Measurements from ENCODE around the gene BBLN. TPM values are rescaled to one million over a fixed set of nuclear protein-coding genes. Genes with fewer than 3 reads are reported as not detected.

The BBLN gene
- total RNA-seq, 1 experiment from 2014 or later, result 74.9 TPM

- Histone ChIP-seq H2AK5ac (ENCODE audit: insufficient read length, low read length) (no peak overlapping the region), H2BK12ac (ENCODE audit: insufficient read length, low read depth, low read length) (no peak overlapping the region), H2AFZ (ENCODE audit: low read length) (no peak overlapping the region), H3K4me2 (ENCODE audit: insufficient read depth, insufficient read length, low read length) (no peak overlapping the region), H3K14ac (ENCODE audit: insufficient read depth, low read length) (no peak overlapping the region), H3K18ac (ENCODE audit: insufficient read length, low read depth, low read length) (no peak overlapping the region), H3K56ac (ENCODE audit: insufficient read length, low read depth, low read length) (no peak overlapping the region), H2BK5ac (ENCODE audit: insufficient read length, low read length) (no peak overlapping the region), H4K91ac (ENCODE audit: insufficient read length, low read depth, low read length) (no peak overlapping the region), H3T11ph (ENCODE audit: low read length) (no peak overlapping the region), H3K9ac (ENCODE audit: extremely low read depth, insufficient read length, low read length) (no peak overlapping the region), H2BK20ac (ENCODE audit: low read depth, low read length, poor library complexity, severe bottlenecking) (no peak overlapping the region), H3K79me1 (ENCODE audit: insufficient read depth, low read depth, low read length, poor library complexity, severe bottlenecking) (no peaks in the 10 kb centered on the region), H3K23ac (ENCODE audit: insufficient read length, low read depth, low read length) (no peak overlapping the region), H2BK120ac (ENCODE audit: low read depth, low read length, poor library complexity, severe bottlenecking) (no peak overlapping the region), H3K4ac (ENCODE audit: low read depth, low read length) (no peak overlapping the region), H3K4me1 (ENCODE audit: insufficient read depth, low read length) (no peaks in the 10 kb centered on the region), H2BK15ac (ENCODE audit: low read depth, low read length) (no peak overlapping the region), H3K27me3 (ENCODE audit: insufficient read depth, low read length) (0 out of 2 replicates have a peak, but pooled peaks cover 3% of the 10 kb centered on the region), H3K27ac (ENCODE audit: insufficient read length, low read depth, low read length) (no peak overlapping the region), H3K9me3 (ENCODE audit: control insufficient read depth, low read depth, low read length) (no peaks in the 10 kb centered on the region), H3K79me2 (ENCODE audit: insufficient read depth, low read length) (no peaks in the 10 kb centered on the region), H4K8ac (replicated peaks; ENCODE audit: insufficient read length, low read depth, low read length) (no peak overlapping the region), H4K5ac (ENCODE audit: insufficient read length, low read depth, low read length) (no peak overlapping the region), H3K23me2 (ENCODE audit: insufficient read length, low read depth, low read length, poor library complexity, severe bottlenecking) (peaks cover 12% of the 10 kb centered on the region), H4K20me1 (ENCODE audit: control insufficient read depth, insufficient read depth, insufficient read length) (no peaks in the 10 kb centered on the region)
- no CpG with 5 or more reads among the region's 8 CpGs for WGBS (ENCODE audit: extremely low coverage, insufficient read length, low lambda C conversion rate)
- Mint-ChIP-seq H3K4me1 (peaks cover 13 to 16% of the 10 kb centered on the region in 2 experiments), H3K27ac (no peak overlapping the region; a peak in 1 of 7 replicates), H3K36me3 (ENCODE audit: insufficient read depth in 1 of 3, low read depth in 3 of 3) (peaks cover 23 to 42% (median 38%) of the 10 kb centered on the region in 3 experiments), H3K27me3 (ENCODE audit: low read depth) (peaks cover 9% of the 10 kb centered on the region), H3K9me3 (peaks cover 6 to 9% of the 10 kb centered on the region in 2 experiments), H3K4me3 (no peak overlapping the region)
- no peak for DNase-seq
- no peak for TF ChIP-seq CTCF (conservative IDR thresholded peaks at IDR 0.05)
Observed at GRCh38 chr9:128124451-128124850, 35.6 kb upstream of the BBLN start.
